HEK293T (cell line): ENCODE measurements around the gene FAM168A.

Source experiments
- CTCF ChIA-PET: fragments of 350-600 bp; formaldehyde crosslinking; extraction: SDS; loops from one replicate; lab custom pipeline; 2021; ENCODE audit warnings: antibody characterized with exemption, inconsistent platforms; lab: Yijun Ruan, JAX
- POLR2A ChIA-PET: fragments of 350-600 bp; formaldehyde crosslinking; extraction: SDS; loops from one replicate; lab custom pipeline; 2020; ENCODE audit warnings: antibody characterized with exemption, inconsistent platforms; lab: Yijun Ruan, JAX
- DNase-seq: peaks from one replicate; pipeline ENCODE4 v3.0.0; 2012; ENCODE audit warnings: mixed read lengths; ENCODE audit errors: extremely low spot score
- ARNT ChIP-seq: fragments of 450-650 bp; IDR thresholded peaks from 2 replicates; pipeline ENCODE4 v1.6.1; 2017; ENCODE audit warnings: mild to moderate bottlenecking
- BHLHE40 ChIP-seq: fragments of 450-650 bp; IDR thresholded peaks from 2 replicates; pipeline ENCODE4 v1.6.1; 2016; ENCODE audit warnings: mild to moderate bottlenecking, moderate library complexity, borderline replicate concordance
- CTBP1 ChIP-seq: fragments of 450-650 bp; IDR thresholded peaks from 2 replicates; pipeline ENCODE4 v1.6.1; 2016; ENCODE audit warnings: borderline replicate concordance
- ELF4 ChIP-seq: fragments of 450-650 bp; IDR thresholded peaks from 2 replicates; pipeline ENCODE4 v1.6.1; 2017; ENCODE audit warnings: antibody characterized with exemption
- FOXA1 ChIP-seq: fragments of 450-650 bp; IDR thresholded peaks from 2 replicates; pipeline ENCODE4 v1.6.1; 2016; ENCODE audit warnings: mild to moderate bottlenecking
- FOXK2 ChIP-seq: fragments of 450-650 bp; IDR thresholded peaks from 2 replicates; pipeline ENCODE4 v1.6.1; 2016; ENCODE audit warnings: mild to moderate bottlenecking
- FOXM1 ChIP-seq: fragments of 450-650 bp; IDR thresholded peaks from 2 replicates; pipeline ENCODE4 v1.6.1; 2017; ENCODE audit warnings: mild to moderate bottlenecking, borderline replicate concordance
- HDGF ChIP-seq: fragments of 450-650 bp; IDR thresholded peaks from 2 replicates; pipeline ENCODE4 v1.6.1; 2017; ENCODE audit warnings: antibody characterized with exemption, borderline replicate concordance
- L3MBTL2 ChIP-seq: fragments of 450-650 bp; conservative IDR thresholded peaks from 2 replicates; pipeline ENCODE4 v1.6.1; 2016; ENCODE audit warnings: mild to moderate bottlenecking
- LEF1 ChIP-seq: fragments of 450-650 bp; IDR thresholded peaks from 2 replicates; pipeline ENCODE4 v1.6.1; 2017; ENCODE audit warnings: mild to moderate bottlenecking, borderline replicate concordance
- NFRKB ChIP-seq: fragments of 450-650 bp; IDR thresholded peaks from 2 replicates; pipeline ENCODE4 v1.6.1; 2016; ENCODE audit warnings: mild to moderate bottlenecking, moderate library complexity
- SP1 ChIP-seq: fragments of 450-650 bp; IDR thresholded peaks from 2 replicates; pipeline ENCODE4 v1.6.1; 2017
- SUZ12 ChIP-seq: fragments of 450-650 bp; IDR thresholded peaks from 2 replicates; pipeline ENCODE4 v1.6.1; 2016; ENCODE audit warnings: mild to moderate bottlenecking
- TARDBP ChIP-seq: fragments of 450-650 bp; IDR thresholded peaks from 2 replicates; pipeline ENCODE4 v1.6.1; 2016
- ZNF384 ChIP-seq: fragments of 450-650 bp; IDR thresholded peaks from 2 replicates; pipeline ENCODE4 v1.6.1; 2016
- TF ChIP-seq, protein P1 (sequence below): fragments of 450-650 bp; IDR thresholded peaks from 2 replicates; pipeline ENCODE4 v1.6.1; 2016

Gene FAM168A

DNA sequence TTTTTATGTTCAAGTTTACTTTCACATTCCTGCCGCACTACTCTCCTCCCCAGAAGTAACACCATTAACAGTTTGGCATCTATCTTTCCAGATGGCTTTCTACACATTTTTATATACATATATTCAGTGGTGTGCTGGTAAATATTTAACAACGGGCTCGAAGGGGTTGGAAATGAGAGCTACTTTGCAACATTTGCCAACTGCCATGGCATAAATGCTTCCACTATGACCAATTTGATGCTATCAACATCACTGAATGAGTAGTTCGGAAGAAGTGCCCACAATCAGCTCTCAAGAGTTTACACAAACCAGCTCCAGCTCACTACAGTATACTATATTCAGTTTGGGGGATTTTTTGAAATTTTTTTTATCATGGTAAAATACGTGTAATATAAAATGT, 166.5 kb downstream of the FAM168A start:
- ChIA-PET POLR2A (no interaction called here), CTCF (no interaction called here)
- DNase-seq: no peak
- TF ChIP-seq ELF4 (no peak), BHLHE40 (no peak), SUZ12 (no peak)

- ChIA-PET POLR2A (no interaction called here), CTCF (no interaction called here)
Measured at GRCh38 chr11:73430326-73430725, 167.6 kb downstream of the FAM168A start.

DNA sequence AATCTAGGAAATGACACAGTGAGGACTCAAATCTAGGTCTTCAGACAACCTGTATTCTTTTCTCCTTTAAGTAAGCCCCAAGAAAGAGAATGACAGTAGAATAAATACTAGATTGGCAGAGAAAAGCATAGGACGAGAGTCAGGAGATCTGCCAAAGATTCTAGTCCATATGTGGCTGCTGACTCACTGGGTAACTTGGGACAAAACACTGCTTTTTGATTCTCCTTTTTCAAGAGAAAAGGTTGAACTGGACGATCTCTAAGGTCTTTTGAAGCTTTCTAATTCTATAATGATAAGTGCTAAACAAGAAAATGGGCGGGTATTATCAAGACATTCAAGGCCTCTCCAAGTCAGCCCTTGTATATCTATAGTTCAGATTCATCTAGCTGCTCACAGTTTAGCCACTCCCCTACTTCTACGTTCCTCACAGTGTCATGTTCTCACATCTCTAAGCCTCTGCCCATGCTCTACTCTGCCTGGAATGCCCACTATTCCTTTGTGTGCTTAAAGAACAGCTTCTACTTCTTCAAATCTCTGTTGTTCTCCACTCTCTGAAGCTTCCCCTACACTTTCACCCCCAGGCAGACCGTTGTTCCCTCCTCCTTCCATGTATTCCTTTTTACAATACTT, 168.7 kb downstream of the FAM168A start:
- ChIA-PET CTCF (no interaction called here), POLR2A (no interaction called here)
- DNase-seq: no peak
- TF ChIP-seq TARDBP: no peak
- TF ChIP-seq SUZ12: no peak
- TF ChIP-seq FOXK2: no peak
- no peak for TF ChIP-seq ELF4
- no peak for TF ChIP-seq SP1
- no peak for TF ChIP-seq NFRKB
- no peak for TF ChIP-seq L3MBTL2

More at GRCh38 chr11:73430326-73430725, 167.6 kb downstream of the FAM168A start:
- TF ChIP-seq FOXM1: no peak
- no peak for TF ChIP-seq SUZ12
- no peak for TF ChIP-seq HDGF
- TF ChIP-seq L3MBTL2: no peak
- TF ChIP-seq FOXA1: no peak
- TF ChIP-seq, protein P1, sequence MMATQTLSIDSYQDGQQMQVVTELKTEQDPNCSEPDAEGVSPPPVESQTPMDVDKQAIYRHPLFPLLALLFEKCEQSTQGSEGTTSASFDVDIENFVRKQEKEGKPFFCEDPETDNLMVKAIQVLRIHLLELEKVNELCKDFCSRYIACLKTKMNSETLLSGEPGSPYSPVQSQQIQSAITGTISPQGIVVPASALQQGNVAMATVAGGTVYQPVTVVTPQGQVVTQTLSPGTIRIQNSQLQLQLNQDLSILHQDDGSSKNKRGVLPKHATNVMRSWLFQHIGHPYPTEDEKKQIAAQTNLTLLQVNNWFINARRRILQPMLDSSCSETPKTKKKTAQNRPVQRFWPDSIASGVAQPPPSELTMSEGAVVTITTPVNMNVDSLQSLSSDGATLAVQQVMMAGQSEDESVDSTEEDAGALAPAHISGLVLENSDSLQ: no peak
- no peak for TF ChIP-seq CTBP1
- no peak for TF ChIP-seq ARNT
- TF ChIP-seq LEF1: no peak
- DNase-seq: no peak

DNA sequence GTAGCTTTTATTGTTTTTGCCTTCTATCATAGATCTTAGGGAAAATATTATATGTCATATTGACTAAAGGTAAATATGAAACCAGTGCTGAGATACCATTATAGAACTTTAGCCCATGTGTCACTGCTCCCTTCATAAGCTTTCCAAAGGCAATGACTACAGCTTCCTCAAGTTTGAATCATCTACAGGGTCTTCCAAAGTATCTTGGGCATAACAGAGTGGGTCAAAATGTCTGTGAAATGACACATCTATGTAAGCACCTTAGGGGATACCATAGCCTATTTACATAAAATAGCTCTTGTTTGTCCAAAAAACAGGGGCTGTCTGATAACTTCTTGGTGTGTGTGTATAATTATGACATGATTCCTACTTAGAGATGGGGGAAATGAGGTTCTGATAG, 169.2 kb downstream of the FAM168A start:
- TF ChIP-seq CTBP1 (no peak), NFRKB (no peak), FOXA1 (no peak), HDGF (no peak), ELF4 (no peak)
- TF ChIP-seq, protein P1: no peak
- ChIA-PET CTCF (no interaction called here), POLR2A (no interaction called here)
- no peak for DNase-seq

GRCh38 chr11:73428227-73428626, 169.7 kb downstream of the FAM168A start:
- CTCF ChIA-PET: no interaction called here
- POLR2A ChIA-PET: no interaction called here
- DNase-seq: no peak
- TF ChIP-seq ELF4 (no peak), SP1 (no peak), NFRKB (no peak), SUZ12 (no peak), HDGF (no peak), TARDBP (no peak), BHLHE40 (no peak), FOXA1 (no peak), LEF1 (no peak), L3MBTL2 (no peak), ARNT (no peak), ZNF384 (no peak), FOXM1 (no peak), FOXK2 (no peak), CTBP1 (no peak)
- TF ChIP-seq, protein P1: no peak

- TF ChIP-seq BHLHE40: no peak
- TF ChIP-seq ZNF384: no peak
- TF ChIP-seq LEF1: no peak
- TF ChIP-seq ARNT: no peak
- no peak for TF ChIP-seq HDGF
- ChIA-PET POLR2A (no interaction called here), CTCF (no interaction called here)
- DNase-seq: no peak
Measured at GRCh38 chr11:73426219-73426850, 171.6 kb downstream of the FAM168A start.

- POLR2A ChIA-PET: no interaction called here
Measured at GRCh38 chr11:73425108-73425507, 172.8 kb downstream of the FAM168A start.

More at GRCh38 chr11:73425108-73425507, 172.8 kb downstream of the FAM168A start:
- CTCF ChIA-PET: no interaction called here
- TF ChIP-seq, protein P1: no peak
- TF ChIP-seq NFRKB (no peak), FOXA1 (no peak), LEF1 (no peak), CTBP1 (no peak), ARNT (no peak), BHLHE40 (no peak)
- DNase-seq: no peak
